ENCODE data around the gene CTLA4.

GRCh38 chr2:203886661-203887151 lies 19.1 kb downstream of the CTLA4 start:
- TF ChIP-seq POLR2A (IDR thresholded peaks at IDR 0.05), result no peak
- TF ChIP-seq CTCF (IDR thresholded peaks at IDR 0.05), result no peak
- no peak for TF ChIP-seq POLR2AphosphoS5 (IDR thresholded peaks at IDR 0.05; ENCODE audit: insufficient read depth in 1 of 2, low read depth in 1 of 2)
